HepG2 (cell line): Measurements from ENCODE around the gene LOC128125822.
A peak's percentile ranks its signal among the peaks of the same experiment; 100 is the strongest.

Experiments used
- ARNT2 ChIP-seq: sonication (generic); formaldehyde crosslinking; IDR thresholded peaks from 2 replicates; pipeline ENCODE4 v1.8.0; 2022; ENCODE audit warnings: mild to moderate bottlenecking, low read depth, missing genetic modification reagents, moderate library complexity
- EZH2 ChIP-seq: conservative IDR thresholded peaks from 2 replicates; pipeline ENCODE4 v1.6.1; 2012; ENCODE audit warnings: mild to moderate bottlenecking, low read depth, low read length, moderate library complexity
- HNF4G ChIP-seq, 2 experiments: sonication (generic) in 1 of 2; formaldehyde crosslinking in 1 of 2; IDR thresholded peaks; 2 replicates each; pipeline versions ENCODE4 v1.4.0 to v1.6.1; 2011 to 2020; ENCODE audit warnings: borderline replicate concordance in 2 of 2, low read depth in 2 of 2, mild to moderate bottlenecking in 2 of 2, low read length in 1 of 2, missing genetic modification reagents in 1 of 2, moderate library complexity in 1 of 2
- HOXA7 ChIP-seq: sonication (generic); formaldehyde crosslinking; IDR thresholded peaks from 2 replicates; pipeline ENCODE4 v1.8.1; 2022; ENCODE audit warnings: mild to moderate bottlenecking, missing genetic modification reagents, moderate library complexity
- MAFG ChIP-seq: sonication (generic); formaldehyde crosslinking; IDR thresholded peaks from 2 replicates; pipeline ENCODE4 v1.5.1; 2020; ENCODE audit warnings: mild to moderate bottlenecking, missing genetic modification reagents
- NFKBIZ ChIP-seq: IDR thresholded peaks from 2 replicates; pipeline ENCODE4 v1.6.1; 2018; ENCODE audit warnings: missing genetic modification reagents, missing compliant biosample characterization
- SNRNP70 ChIP-seq: fragments of 200-400 bp; formaldehyde crosslinking; IDR thresholded peaks from 2 replicates; pipeline ENCODE4 v1.6.1; 2017; ENCODE audit warnings: mild to moderate bottlenecking, low read depth, low read length, moderate library complexity
- SRF ChIP-seq: IDR thresholded peaks from 2 replicates; pipeline ENCODE4 v1.6.1; 2011; ENCODE audit warnings: mild to moderate bottlenecking, low read depth, low read length, moderate library complexity
- ZNF547 ChIP-seq: sonication (generic); formaldehyde crosslinking; IDR thresholded peaks from 2 replicates; pipeline ENCODE4 v1.5.1; 2020; ENCODE audit warnings: mild to moderate bottlenecking, missing genetic modification reagents
- ZNF589 ChIP-seq: sonication (generic); formaldehyde crosslinking; conservative IDR thresholded peaks from 2 replicates; pipeline ENCODE4 v1.8.0; 2022; ENCODE audit warnings: mild to moderate bottlenecking, moderate library complexity, missing genetic modification reagents
- TF ChIP-seq, protein P1 (sequence below): IDR thresholded peaks from 2 replicates; pipeline ENCODE4 v1.6.1; 2016; ENCODE audit warnings: missing biosample characterization, missing genetic modification reagents, low read depth
- TF ChIP-seq, protein P2 (sequence below): sonication (generic); formaldehyde crosslinking; conservative IDR thresholded peaks from 2 replicates; pipeline ENCODE4 v1.4.0; 2020; ENCODE audit warnings: missing genetic modification reagents
- TF ChIP-seq, protein P3 (sequence below): sonication (generic); formaldehyde crosslinking; IDR thresholded peaks from 2 replicates; pipeline ENCODE4 v1.5.1; 2020; ENCODE audit warnings: mild to moderate bottlenecking, missing genetic modification reagents, borderline replicate concordance
- TF ChIP-seq, protein P4 (sequence below): sonication (generic); formaldehyde crosslinking; IDR thresholded peaks from 2 replicates; pipeline ENCODE4 v1.4.0; 2020; ENCODE audit warnings: mild to moderate bottlenecking, missing genetic modification reagents, borderline replicate concordance

LOC128125822 gene

DNA sequence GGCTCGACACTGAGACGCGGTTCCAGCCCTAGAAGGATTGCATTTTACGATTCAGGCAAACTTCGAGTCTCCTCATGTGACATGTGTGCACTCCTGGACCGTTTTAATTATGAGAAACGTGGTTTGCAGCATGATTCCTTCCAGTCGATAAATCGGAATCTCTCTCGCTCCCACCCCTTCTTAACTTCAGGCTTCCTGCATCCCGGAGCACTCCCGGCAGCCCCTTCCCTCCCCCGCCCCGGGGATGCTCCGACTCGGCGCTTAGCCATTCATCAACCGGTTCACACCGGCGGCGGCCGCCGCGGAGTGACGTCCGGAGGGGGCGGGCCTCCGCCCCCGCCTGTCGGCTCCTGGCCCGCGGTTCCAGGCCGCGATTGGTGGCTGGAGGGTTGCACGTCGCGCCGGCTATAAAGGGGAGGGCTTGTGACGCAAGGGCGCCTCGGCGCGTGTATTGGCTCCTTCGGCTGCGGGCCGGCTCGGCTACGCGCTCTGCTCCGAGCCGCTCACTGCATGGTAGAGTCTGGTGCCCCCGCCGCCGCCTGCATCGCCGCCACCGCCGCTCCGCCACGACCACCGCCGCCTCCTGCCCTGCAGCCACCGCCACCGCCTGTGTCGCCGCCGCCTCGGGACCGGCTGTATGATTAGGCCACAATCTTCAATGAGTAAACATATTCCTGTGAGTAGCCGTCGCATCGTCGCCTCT is at the start of gene LOC128125822, which contains the start of gene PTP4A1 (continued):
- TF ChIP-seq ARNT2 (CRISPR knock-in tag) (peak; percentile 80), NFKBIZ (CRISPR knock-in tag) (peak; percentile 71; the same call in 1 of the 2 replicates), EZH2 (no peak), ZNF589 (CRISPR knock-in tag) (0 out of 2 replicates have a peak, but pooled peaks have one; percentile 29), HOXA7 (CRISPR knock-in tag) (peak; percentile 92), HNF4G (IDR thresholded peaks at IDR 0.05; ENCODE audit: borderline replicate concordance, low read depth, low read length) (peak; percentile 22; the same call in 1 of the 2 replicates), HNF4G (CRISPR knock-in tag; IDR thresholded peaks at IDR 0.05; ENCODE audit: borderline replicate concordance, low read depth) (no peak), ZNF547 (CRISPR knock-in tag) (no peak; the same call in 1 of the 2 replicates), SRF (no peak; the same call in 1 of the 2 replicates), SNRNP70 (no peak; the same call in 1 of the 2 replicates), MAFG (CRISPR knock-in tag) (no peak; the same call in 1 of the 2 replicates)
- TF ChIP-seq, protein P1, sequence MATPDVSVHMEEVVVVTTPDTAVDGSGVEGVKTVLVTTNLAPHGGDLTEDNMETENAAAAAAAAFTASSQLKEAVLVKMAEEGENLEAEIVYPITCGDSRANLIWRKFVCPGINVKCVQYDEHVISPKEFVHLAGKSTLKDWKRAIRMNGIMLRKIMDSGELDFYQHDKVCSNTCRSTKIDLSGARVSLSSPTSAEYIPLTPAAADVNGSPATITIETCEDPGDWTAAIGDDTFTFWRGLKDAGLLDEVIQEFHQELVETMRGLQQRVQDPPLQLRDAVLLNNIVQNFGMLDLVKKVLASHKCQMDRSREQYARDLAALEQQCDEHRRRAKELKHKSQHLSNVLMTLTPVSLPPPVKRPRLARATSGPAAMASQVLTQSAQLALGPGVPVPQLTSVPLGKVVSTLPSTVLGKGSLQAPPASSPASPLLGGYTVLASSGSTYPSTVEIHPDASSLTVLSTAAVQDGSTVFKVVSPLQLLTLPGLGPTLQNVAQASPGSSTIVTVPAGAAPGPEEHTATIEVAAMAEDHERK = no peak; the same call in 1 of the 2 replicates
- TF ChIP-seq, protein P2, sequence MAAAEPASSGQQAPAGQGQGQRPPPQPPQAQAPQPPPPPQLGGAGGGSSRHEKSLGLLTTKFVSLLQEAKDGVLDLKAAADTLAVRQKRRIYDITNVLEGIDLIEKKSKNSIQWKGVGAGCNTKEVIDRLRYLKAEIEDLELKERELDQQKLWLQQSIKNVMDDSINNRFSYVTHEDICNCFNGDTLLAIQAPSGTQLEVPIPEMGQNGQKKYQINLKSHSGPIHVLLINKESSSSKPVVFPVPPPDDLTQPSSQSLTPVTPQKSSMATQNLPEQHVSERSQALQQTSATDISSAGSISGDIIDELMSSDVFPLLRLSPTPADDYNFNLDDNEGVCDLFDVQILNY (CRISPR knock-in tag) = no peak
- TF ChIP-seq, protein P3, sequence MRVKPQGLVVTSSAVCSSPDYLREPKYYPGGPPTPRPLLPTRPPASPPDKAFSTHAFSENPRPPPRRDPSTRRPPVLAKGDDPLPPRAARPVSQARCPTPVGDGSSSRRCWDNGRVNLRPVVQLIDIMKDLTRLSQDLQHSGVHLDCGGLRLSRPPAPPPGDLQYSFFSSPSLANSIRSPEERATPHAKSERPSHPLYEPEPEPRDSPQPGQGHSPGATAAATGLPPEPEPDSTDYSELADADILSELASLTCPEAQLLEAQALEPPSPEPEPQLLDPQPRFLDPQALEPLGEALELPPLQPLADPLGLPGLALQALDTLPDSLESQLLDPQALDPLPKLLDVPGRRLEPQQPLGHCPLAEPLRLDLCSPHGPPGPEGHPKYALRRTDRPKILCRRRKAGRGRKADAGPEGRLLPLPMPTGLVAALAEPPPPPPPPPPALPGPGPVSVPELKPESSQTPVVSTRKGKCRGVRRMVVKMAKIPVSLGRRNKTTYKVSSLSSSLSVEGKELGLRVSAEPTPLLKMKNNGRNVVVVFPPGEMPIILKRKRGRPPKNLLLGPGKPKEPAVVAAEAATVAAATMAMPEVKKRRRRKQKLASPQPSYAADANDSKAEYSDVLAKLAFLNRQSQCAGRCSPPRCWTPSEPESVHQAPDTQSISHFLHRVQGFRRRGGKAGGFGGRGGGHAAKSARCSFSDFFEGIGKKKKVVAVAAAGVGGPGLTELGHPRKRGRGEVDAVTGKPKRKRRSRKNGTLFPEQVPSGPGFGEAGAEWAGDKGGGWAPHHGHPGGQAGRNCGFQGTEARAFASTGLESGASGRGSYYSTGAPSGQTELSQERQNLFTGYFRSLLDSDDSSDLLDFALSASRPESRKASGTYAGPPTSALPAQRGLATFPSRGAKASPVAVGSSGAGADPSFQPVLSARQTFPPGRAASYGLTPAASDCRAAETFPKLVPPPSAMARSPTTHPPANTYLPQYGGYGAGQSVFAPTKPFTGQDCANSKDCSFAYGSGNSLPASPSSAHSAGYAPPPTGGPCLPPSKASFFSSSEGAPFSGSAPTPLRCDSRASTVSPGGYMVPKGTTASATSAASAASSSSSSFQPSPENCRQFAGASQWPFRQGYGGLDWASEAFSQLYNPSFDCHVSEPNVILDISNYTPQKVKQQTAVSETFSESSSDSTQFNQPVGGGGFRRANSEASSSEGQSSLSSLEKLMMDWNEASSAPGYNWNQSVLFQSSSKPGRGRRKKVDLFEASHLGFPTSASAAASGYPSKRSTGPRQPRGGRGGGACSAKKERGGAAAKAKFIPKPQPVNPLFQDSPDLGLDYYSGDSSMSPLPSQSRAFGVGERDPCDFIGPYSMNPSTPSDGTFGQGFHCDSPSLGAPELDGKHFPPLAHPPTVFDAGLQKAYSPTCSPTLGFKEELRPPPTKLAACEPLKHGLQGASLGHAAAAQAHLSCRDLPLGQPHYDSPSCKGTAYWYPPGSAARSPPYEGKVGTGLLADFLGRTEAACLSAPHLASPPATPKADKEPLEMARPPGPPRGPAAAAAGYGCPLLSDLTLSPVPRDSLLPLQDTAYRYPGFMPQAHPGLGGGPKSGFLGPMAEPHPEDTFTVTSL (CRISPR knock-in tag) = peak; percentile 65
- TF ChIP-seq, protein P4, sequence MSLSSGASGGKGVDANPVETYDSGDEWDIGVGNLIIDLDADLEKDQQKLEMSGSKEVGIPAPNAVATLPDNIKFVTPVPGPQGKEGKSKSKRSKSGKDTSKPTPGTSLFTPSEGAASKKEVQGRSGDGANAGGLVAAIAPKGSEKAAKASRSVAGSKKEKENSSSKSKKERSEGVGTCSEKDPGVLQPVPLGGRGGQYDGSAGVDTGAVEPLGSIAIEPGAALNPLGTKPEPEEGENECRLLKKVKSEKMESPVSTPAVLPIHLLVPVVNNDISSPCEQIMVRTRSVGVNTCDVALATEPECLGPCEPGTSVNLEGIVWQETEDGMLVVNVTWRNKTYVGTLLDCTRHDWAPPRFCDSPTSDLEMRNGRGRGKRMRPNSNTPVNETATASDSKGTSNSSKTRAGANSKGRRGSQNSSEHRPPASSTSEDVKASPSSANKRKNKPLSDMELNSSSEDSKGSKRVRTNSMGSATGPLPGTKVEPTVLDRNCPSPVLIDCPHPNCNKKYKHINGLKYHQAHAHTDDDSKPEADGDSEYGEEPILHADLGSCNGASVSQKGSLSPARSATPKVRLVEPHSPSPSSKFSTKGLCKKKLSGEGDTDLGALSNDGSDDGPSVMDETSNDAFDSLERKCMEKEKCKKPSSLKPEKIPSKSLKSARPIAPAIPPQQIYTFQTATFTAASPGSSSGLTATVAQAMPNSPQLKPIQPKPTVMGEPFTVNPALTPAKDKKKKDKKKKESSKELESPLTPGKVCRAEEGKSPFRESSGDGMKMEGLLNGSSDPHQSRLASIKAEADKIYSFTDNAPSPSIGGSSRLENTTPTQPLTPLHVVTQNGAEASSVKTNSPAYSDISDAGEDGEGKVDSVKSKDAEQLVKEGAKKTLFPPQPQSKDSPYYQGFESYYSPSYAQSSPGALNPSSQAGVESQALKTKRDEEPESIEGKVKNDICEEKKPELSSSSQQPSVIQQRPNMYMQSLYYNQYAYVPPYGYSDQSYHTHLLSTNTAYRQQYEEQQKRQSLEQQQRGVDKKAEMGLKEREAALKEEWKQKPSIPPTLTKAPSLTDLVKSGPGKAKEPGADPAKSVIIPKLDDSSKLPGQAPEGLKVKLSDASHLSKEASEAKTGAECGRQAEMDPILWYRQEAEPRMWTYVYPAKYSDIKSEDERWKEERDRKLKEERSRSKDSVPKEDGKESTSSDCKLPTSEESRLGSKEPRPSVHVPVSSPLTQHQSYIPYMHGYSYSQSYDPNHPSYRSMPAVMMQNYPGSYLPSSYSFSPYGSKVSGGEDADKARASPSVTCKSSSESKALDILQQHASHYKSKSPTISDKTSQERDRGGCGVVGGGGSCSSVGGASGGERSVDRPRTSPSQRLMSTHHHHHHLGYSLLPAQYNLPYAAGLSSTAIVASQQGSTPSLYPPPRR (CRISPR knock-in tag) = peak; percentile 59; the same call in 1 of the 2 replicates
